GM12892 (cell line): ENCODE measurements around the gene KPNB1.

Experiments used
- POLR2A ChIP-seq: IDR thresholded peaks from 2 replicates; pipeline ENCODE4 v1.6.1; 2011; ENCODE audit warnings: low read depth, low read length, control low read depth
- POLR2AphosphoS5 ChIP-seq: IDR thresholded peaks from 2 replicates; pipeline ENCODE4 v1.6.1; 2011; ENCODE audit warnings: low read depth, low read length, control low read depth

DNA sequence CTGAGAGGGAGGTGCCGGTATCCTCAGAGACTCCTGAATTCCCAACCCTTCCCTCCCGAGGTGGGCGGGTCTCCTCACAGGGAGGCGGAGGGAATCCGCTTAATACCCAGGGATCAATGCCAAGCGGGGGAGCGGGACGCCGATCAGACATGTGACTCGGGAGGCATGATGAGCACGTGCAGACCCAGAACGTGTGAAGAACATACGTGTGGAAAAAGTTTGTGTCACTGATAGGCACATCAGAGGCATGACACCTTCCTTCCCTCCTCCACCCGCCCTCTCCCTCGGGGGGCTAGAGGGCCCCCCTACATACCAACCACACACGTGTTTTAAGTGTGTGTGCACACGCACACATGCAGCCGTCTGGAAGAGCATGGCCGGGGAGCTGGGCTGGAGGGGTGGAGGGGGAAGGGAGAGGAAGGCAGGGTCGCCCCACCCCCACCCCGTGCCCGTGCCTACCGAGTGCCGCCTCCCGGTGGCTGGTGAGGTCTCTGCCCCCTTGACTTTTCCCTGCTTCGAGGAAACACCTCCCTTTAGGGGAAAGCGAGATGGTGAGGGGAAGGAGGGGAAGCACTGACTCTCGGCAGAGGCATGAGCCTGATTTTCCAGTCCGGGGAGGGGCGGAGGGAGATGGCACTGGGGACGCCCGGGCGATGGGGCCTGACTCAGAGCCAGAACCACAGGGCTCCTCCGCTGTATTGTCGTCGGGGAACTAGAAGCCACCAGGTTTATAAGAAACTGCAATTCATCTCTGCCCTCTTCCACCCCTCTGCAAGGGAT, 71.2 kb downstream of the KPNB1 start:
- TF ChIP-seq POLR2A: no peak
- no peak for TF ChIP-seq POLR2AphosphoS5
